CD4-positive, alpha-beta T cell (primary cell): Measurements from ENCODE around the gene FARS2. TPM values are rescaled to one million over a fixed set of nuclear protein-coding genes. Genes with fewer than 3 reads are reported as not detected.

Experiments used
- ATAC-seq: fragments of 200-7000 bp; cut with Tn5 transposase; one replicate; pipeline ENCODE4 v1.10.0; 2022; ENCODE audit warnings: mild to moderate bottlenecking; ENCODE audit not compliant: poor library complexity
- CTCF ChIA-PET: fragments of 350-600 bp; sonication (Branson Sonifier 250); formaldehyde crosslinking; loops from one replicate; lab custom pipeline; 2021; ENCODE audit warnings: antibody characterized with exemption, inconsistent platforms; lab: Charles Lee
- POLR2A ChIA-PET: fragments of 350-600 bp; sonication (Branson Sonifier 250); formaldehyde crosslinking; loops from one replicate; lab custom pipeline; 2021; ENCODE audit warnings: antibody characterized with exemption, inconsistent platforms; lab: Charles Lee
- DNase-seq, 14 experiments: peaks; one replicate each; pipeline ENCODE4 v3.0.0-alpha.2; 2013 to 2020; ENCODE audit warnings: mixed read lengths in 2 of 14
- H3K27ac ChIP-seq, 2 donors: one replicate each; pipeline versions ENCODE4 v1.5.1 to v1.7.0; 2013; ENCODE audit warnings: low read length in 2 of 2, low read depth in 1 of 2, mild to moderate bottlenecking in 1 of 2
- H3K27me3 ChIP-seq, 2 experiments: 1 replicate in 1 of 2; 2 replicates in 1 of 2; pipeline versions ENCODE4 v1.6.1 to v1.7.0; 2013; ENCODE audit warnings: low read length in 2 of 2, control low read depth in 1 of 2, mild to moderate bottlenecking in 1 of 2, moderate library complexity in 1 of 2; ENCODE audit not compliant: insufficient read depth in 2 of 2, control insufficient read depth in 1 of 2
- H3K36me3 ChIP-seq: one replicate; pipeline ENCODE4 v1.6.1; 2013; ENCODE audit warnings: low read length, control low read depth; ENCODE audit not compliant: insufficient read depth
- H3K4me1 ChIP-seq: one replicate; pipeline ENCODE4 v1.6.1; 2013; ENCODE audit warnings: low read length, control low read depth; ENCODE audit not compliant: insufficient read depth
- H3K4me3 ChIP-seq: one replicate; pipeline ENCODE4 v1.5.1; 2013; ENCODE audit warnings: mild to moderate bottlenecking, low read length, moderate library complexity
- H3K9me3 ChIP-seq, 2 experiments: 1 replicate in 1 of 2; 2 replicates in 1 of 2; pipeline versions ENCODE4 v1.6.1 to v1.7.0; 2013; ENCODE audit warnings: low read length in 2 of 2, mild to moderate bottlenecking in 2 of 2, control low read depth in 1 of 2, moderate library complexity in 1 of 2; ENCODE audit not compliant: control insufficient read depth in 1 of 2, insufficient read depth in 1 of 2
- H3K27ac Mint-ChIP-seq: one replicate; pipeline ENCODE4 v1.8.0; 2020; ENCODE audit warnings: mixed read lengths
- H3K27me3 Mint-ChIP-seq: one replicate; pipeline ENCODE4 v1.8.0; 2021; ENCODE audit warnings: mixed read lengths
- H3K36me3 Mint-ChIP-seq: one replicate; pipeline ENCODE4 v1.8.0; 2021; ENCODE audit warnings: low read depth, mixed read lengths
- H3K4me1 Mint-ChIP-seq: one replicate; pipeline ENCODE4 v1.8.0; 2021; ENCODE audit warnings: low read depth, mixed read lengths
- H3K4me3 Mint-ChIP-seq: one replicate; pipeline ENCODE4 v1.8.0; 2020; ENCODE audit warnings: mild to moderate bottlenecking, mixed read lengths
- H3K9me3 Mint-ChIP-seq: one replicate; pipeline ENCODE4 v1.8.0; 2020; ENCODE audit warnings: mixed read lengths
- intact Hi-C, 2 experiments: fragments of 100-400 bp; cut with DNase I in 1 of 2; cut with micrococcal nuclease in 1 of 2; formaldehyde crosslinking; loops; one replicate each; pipeline versions ENCODE4 v1.15.1 to v1.9.0; 2023 to 2025; cut with DNase I, micrococcal nuclease
- total RNA-seq, 174 experiments: library from RNA in 2 of 174; stranded (reverse) in 2 of 174; gene quantifications; one replicate each; pipeline ENCODE4 v1.2.3 and lab custom pipeline; 2021 to 2026
- TF ChIP-seq, protein P1 (sequence below): fragments of 200-600 bp; IDR thresholded peaks from one replicate; pipeline ENCODE4 v1.8.0; 2022; ENCODE audit warnings: antibody characterized with exemption, mild to moderate bottlenecking

Gene FARS2
- total RNA-seq, 2 experiments from 2014 or later: 12.6 to 12.8 TPM

DNA sequence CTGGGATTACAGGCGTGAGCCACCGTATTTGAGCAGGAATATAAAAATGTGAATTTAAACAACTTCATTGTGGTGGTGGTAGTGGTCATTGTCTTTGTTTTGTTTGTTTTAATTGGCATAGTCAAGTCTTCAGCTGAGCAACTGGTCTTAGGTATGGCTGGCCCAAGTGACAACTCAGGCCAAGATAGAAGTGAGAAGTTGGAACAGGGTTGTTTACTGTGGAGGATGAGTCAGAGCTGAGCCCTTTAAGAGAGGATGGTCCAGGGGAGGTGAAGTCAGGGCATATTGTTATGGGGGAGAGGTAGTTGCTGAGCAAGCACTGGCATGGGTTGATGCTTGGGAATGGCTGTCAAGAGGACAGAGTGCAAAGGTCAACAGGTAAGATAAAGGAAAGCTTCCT, 308.2 kb downstream of the FARS2 start:
- H3K4me1 Mint-ChIP-seq: peaks cover 11% of the 10 kb centered on the region
- ATAC-seq (no peak), DNase-seq (no peak)
- H3K27ac Mint-ChIP-seq: no peak overlapping the region
- Histone ChIP-seq H3K9me3 (peaks cover 0 to 4% of the 10 kb centered on the region in 2 experiments), H3K27me3 (no peaks in the 10 kb centered on the region), H3K36me3 (no peaks in the 10 kb centered on the region), H3K27ac (no peak overlapping the region), H3K4me3 (no peak overlapping the region), H3K4me1 (no peaks in the 10 kb centered on the region)
- peaks cover 46% of the 10 kb centered on the region for H3K36me3 Mint-ChIP-seq
- H3K4me3 Mint-ChIP-seq: no peak overlapping the region
- H3K9me3 Mint-ChIP-seq: peaks cover 3% of the 10 kb centered on the region
- TF ChIP-seq, protein P1, sequence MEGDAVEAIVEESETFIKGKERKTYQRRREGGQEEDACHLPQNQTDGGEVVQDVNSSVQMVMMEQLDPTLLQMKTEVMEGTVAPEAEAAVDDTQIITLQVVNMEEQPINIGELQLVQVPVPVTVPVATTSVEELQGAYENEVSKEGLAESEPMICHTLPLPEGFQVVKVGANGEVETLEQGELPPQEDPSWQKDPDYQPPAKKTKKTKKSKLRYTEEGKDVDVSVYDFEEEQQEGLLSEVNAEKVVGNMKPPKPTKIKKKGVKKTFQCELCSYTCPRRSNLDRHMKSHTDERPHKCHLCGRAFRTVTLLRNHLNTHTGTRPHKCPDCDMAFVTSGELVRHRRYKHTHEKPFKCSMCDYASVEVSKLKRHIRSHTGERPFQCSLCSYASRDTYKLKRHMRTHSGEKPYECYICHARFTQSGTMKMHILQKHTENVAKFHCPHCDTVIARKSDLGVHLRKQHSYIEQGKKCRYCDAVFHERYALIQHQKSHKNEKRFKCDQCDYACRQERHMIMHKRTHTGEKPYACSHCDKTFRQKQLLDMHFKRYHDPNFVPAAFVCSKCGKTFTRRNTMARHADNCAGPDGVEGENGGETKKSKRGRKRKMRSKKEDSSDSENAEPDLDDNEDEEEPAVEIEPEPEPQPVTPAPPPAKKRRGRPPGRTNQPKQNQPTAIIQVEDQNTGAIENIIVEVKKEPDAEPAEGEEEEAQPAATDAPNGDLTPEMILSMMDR: no peak
- intact Hi-C loops: no loop called here
- ChIA-PET CTCF (no interaction called here), POLR2A (no interaction called here)
- no peaks in the 10 kb centered on the region for H3K27me3 Mint-ChIP-seq

DNA sequence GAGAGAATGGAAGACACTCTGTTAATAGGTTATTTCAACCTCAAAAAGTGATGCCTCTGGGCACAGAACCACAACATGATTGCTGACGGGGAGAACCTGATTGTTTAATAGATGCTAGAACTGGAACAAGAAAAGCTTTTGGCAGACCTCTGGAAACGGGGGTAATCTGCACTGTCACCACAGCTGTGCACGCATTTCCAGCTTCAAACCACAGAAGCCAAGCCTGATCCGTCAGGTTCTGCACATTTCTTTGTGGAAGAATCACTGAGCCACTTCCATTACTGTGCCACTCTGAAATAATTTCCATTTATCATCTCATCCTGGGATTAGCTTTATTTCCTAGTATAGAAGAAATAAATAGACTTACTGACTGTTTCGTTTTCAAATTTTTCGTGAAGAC, 309.3 kb downstream of the FARS2 start:
- POLR2A ChIA-PET: no interaction called here
- H3K4me3 ChIP-seq: no peak overlapping the region
- peaks cover 7% of the 10 kb centered on the region for H3K9me3 Mint-ChIP-seq
- intact Hi-C loops: no loop called here
- H3K4me3 Mint-ChIP-seq: no peak overlapping the region
- H3K27me3 Mint-ChIP-seq: no peaks in the 10 kb centered on the region
- H3K4me1 Mint-ChIP-seq: peaks cover 11% of the 10 kb centered on the region
- H3K36me3 ChIP-seq: no peaks in the 10 kb centered on the region
- H3K27ac Mint-ChIP-seq: no peak overlapping the region
- H3K36me3 Mint-ChIP-seq: peaks cover 52% of the 10 kb centered on the region
- TF ChIP-seq, protein P1: no peak
- CTCF ChIA-PET: no interaction called here
- no peak for DNase-seq
- no peak overlapping the region for H3K27ac ChIP-seq
- H3K27me3 ChIP-seq: no peaks in the 10 kb centered on the region
- ATAC-seq: no peak
- H3K4me1 ChIP-seq: no peaks in the 10 kb centered on the region
- peaks cover 0 to 4% of the 10 kb centered on the region in 2 experiments for H3K9me3 ChIP-seq

DNA sequence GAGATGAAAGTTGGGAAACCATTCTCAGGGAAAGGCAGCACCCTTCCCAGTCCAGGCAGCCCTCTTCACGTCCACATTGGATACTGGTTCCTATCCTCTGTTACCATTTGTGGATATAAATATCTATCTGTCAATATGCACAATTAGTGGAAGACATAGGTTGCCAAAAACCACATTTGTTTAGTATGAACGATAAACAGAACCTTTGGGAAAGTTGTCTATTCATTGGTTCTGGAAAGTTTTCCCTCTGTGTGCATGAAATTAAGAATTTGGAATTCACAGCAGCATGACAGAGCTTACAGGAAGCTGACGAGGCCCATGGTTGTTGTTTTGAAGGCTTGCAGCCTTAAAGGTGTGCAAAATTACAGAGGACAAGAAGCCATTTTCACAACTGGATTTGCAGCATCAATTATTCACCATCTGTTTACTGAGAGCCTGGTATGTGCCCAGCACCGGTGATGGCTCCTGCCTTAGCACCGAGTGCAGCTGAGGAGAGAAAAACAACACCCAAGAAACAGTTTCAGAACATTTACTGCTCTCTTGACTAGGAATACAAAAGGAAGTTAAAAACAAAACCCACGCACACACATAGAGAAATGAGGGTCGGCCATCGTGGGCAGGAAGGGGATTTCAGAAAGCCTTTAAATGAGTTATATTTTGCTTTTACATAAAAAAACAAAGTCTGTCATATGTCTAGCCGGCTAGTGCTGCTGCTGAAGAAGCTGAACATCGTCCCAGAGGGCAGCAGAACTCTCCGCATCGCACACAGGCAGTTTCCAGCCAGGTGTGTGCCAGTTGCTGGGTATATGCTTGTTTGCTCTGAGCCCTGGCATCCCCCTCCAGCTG, 319.6 kb downstream of the FARS2 start:
- Mint-ChIP-seq H3K27me3 (no peaks in the 10 kb centered on the region), H3K4me1 (peaks cover 15% of the 10 kb centered on the region), H3K36me3 (peaks cover 2% of the 10 kb centered on the region), H3K27ac (peak overlapping the region; percentile 70), H3K4me3 (no peak overlapping the region), H3K9me3 (peaks cover 2% of the 10 kb centered on the region)
- ChIA-PET POLR2A (no interaction called here), CTCF (no interaction called here)
- DNase-seq (peak in 6 of 14 experiments; percentile 2 to 43 (median 15)), ATAC-seq (peak; percentile 14)
- Histone ChIP-seq H3K4me3 (no peak overlapping the region), H3K4me1 (peaks cover 5% of the 10 kb centered on the region), H3K27me3 (no peaks in the 10 kb centered on the region), H3K9me3 (no peaks in the 10 kb centered on the region), H3K27ac (no peak overlapping the region), H3K36me3 (no peaks in the 10 kb centered on the region)
- TF ChIP-seq, protein P1: no peak
- intact Hi-C loops: no loop called here
